ENCODE results near the gene KRT75.

KRT75 gene

DNA sequence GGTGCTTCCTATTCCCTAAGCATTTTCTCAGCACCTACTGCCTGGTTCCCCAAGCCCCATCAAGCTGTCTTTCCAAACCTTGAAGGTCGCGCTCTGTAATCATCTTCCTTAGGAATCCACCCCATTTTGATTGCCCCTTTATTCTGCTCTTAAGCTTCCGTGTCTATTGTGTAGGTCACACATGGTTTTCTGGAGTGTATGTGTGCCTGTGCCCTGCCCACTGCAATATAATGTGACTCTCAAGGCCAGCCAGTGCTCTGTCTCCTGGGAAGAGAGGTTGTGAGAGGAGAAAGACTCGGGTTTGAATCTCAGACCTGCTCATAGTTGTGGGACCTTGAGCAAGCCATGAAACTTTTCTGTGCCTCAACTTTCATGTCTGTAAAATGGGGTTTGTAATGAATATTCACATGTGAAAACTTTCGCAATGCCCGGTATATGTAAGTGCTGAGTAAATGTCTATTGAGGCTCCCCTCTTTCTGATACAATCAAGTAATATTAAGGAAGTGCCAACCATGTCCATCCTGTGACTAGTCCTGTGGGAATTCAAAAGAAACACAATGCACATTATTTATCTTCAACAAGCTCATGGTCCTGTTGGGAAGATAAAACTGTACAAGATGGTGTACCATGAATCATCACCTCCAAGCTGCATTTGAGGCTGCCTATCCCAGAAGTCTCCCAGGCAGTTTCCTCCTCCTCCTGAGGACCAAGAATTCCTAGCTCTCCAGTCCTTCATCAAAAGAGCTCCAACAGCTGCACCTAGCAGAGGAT, 774 bp upstream of the KRT75 start:
- TF ChIP-seq, protein P1, sequence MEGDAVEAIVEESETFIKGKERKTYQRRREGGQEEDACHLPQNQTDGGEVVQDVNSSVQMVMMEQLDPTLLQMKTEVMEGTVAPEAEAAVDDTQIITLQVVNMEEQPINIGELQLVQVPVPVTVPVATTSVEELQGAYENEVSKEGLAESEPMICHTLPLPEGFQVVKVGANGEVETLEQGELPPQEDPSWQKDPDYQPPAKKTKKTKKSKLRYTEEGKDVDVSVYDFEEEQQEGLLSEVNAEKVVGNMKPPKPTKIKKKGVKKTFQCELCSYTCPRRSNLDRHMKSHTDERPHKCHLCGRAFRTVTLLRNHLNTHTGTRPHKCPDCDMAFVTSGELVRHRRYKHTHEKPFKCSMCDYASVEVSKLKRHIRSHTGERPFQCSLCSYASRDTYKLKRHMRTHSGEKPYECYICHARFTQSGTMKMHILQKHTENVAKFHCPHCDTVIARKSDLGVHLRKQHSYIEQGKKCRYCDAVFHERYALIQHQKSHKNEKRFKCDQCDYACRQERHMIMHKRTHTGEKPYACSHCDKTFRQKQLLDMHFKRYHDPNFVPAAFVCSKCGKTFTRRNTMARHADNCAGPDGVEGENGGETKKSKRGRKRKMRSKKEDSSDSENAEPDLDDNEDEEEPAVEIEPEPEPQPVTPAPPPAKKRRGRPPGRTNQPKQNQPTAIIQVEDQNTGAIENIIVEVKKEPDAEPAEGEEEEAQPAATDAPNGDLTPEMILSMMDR (conservative IDR thresholded peaks at IDR 0.05): no peak
- no peak overlapping the region for H3K27ac ChIP-seq

DNA sequence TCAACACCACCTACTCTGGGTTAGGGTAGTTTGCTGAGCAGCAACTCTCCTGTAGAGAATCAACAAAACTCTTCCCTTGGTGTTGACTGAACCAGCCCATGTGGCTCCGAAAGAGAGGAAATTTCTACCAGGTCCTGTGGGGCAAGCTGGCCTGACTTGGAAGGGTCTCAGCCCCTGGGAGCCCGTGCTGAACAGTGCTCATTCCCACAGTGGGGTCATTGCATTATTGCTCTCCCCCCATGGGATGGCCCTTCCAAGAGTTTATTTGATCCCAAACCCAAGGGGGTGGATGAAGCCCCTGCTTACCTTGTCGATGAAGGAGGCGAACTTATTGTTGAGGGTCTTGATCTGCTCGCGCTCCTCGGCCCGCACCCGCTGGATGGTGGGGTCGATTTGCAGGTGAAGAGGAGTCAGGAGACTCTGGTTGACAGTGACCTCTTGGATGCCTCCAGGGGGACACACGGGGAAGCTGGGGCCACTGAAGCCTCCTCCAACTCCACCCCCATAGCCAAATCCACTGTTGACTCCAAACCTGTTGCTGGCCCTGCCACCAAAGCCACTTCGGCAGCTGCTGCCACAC, 580 bp downstream of the KRT75 start:
- TF ChIP-seq, protein P1 (conservative IDR thresholded peaks at IDR 0.05): no peak

DNA sequence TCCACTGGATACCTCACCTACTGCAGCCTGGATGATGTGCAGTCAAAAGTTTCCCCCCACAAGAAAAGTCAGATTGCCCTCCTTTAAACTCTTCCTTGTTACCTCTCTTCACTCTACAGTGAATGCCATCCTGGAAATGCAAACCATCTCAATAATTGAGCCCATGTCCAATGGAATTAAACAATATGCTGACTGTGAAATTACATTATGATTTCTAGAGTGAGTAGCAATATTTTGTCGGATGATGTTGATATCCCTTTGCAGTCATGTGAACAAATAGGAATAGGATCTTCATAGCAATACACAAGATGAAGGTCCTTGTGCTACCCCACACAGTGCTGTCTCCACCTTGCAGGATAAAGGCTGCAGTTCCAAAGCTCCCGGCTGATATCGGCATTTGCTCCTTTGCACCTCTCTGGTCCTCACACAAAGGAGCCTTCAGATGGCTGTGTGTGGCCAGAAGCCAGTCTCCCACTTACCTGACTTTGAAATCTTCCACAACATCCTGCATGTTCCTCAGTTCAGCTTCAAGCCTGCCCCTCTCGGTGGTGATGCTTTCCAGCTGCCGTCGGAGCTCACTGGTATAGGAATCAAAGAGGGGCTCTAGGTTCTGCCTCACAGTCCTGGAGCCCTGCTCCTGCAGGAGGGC, 1.5 kb downstream of the KRT75 start:
- H3K27ac ChIP-seq: no peak overlapping the region
- TF ChIP-seq, protein P1 (conservative IDR thresholded peaks at IDR 0.05): no peak

More for the DNA sequence above, 580 bp downstream of the KRT75 start:
- H3K27ac ChIP-seq: no peak overlapping the region

DNA sequence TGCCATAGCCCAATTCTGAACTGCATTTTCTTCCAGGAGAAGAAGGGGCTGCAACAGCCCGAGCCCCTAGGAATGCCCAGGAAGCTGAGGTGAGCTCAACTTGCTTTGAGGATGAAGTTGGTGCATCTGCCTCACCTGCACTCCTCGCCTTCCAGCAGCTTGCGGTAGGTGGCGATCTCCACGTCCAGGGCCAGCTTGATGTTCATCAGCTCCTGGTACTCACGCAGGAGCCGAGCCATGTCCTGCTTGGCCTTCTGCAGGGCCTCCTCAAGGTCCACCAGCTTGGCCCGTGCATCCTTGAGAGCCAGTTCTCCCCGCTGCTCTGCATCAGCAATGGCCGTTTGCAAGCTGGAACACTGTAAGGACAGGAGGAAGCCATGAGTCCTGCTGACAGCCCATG, 6.0 kb downstream of the KRT75 start:
- TF ChIP-seq, protein P1 (conservative IDR thresholded peaks at IDR 0.05): no peak
- no peak overlapping the region for H3K27ac ChIP-seq

DNA sequence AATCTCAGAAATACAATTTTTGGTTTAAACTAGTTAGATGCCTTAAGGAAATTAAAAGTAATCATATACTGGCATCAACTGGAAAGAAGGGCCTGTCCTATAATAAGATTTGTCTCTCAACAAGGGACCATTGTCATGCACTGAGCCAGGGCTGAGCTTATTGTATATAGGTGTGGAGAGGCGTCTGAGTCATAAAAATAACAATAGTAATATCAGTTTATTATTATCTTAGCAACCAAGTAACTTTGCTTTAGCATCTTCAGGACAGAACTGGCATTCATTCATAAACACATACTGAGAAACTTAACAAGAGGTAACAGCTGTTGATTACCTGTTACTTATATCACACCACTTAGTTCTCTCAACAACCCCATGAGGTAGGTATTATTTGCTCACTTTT, 7.1 kb downstream of the KRT75 start:
- no peak overlapping the region for H3K27ac ChIP-seq
- TF ChIP-seq, protein P1 (conservative IDR thresholded peaks at IDR 0.05): no peak

DNA sequence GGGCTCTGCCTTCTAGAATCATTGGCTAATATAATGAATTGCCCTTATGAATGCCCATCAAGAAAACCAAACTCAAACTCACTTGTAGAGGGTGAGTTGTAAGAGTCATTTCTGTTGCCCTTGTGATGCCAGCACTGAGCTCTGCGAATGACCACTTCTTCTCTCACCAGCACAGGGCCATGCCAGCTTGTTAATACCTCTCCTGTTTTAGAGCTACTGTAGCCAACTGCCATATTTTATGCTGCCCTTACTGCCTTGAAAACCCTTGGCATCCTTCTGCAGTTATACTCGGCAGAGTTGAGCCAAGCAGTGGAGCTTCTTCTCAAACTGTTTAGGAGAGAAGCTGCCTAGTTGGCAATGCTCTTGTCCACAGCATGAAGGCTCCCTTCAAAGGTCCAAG, 8.1 kb downstream of the KRT75 start:
- TF ChIP-seq, protein P1 (conservative IDR thresholded peaks at IDR 0.05): no peak
- H3K27ac ChIP-seq: no peak overlapping the region

DNA sequence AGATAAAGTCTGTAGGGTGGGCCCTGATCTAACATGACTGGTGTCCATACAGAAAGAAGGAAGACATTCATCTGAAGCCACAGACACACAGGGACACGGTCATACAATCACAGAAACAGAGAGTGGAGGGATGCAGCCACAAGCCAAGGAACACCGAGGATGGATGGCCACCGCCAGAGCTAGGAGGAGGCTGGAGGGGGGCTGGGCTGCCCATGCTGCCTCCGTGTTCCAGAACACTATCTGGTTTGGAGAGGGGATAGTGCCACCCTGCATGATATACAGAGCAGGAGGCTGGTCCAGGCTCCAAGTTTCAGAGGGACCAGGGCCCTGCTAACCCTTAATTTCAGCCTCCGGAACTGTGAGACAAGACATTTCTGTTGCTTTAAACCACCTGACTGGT, 8.7 kb downstream of the KRT75 start:
- TF ChIP-seq, protein P1 (conservative IDR thresholded peaks at IDR 0.05): no peak
- H3K27ac ChIP-seq: no peak overlapping the region
